Activated CD8-positive, alpha-beta memory T cell treated with anti-CD3 and anti-CD28 coated beads, Interleukin-2, amount 50 U/mL, for 24 hours (primary cell): ENCODE measurements around the gene CAPN1.

Experiments used
- DNase-seq: peaks from one replicate; pipeline ENCODE4 v3.0.0-alpha.2; 2020; ENCODE audit errors: extremely low read depth

The CAPN1 gene

DNA sequence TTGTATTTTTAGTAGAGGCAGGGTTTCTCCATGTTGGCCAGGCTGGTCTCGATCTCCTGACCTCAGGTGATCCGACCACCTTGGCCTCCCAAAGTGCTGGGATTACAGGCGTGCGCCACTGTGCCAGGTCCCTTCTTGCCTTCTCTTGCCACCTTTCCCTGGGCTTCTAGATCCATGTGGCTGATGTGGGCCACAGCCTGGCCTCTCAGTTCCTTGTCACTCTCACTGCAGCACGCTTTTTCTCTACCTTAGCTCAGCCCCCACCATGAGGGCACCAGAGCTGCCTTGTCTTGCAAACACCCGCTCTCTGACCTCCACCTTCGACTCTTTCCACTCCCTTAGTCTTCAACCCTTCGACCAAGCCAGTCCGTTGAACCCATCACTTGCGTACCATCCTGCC is 7.5 kb downstream of the CAPN1 start:
- no peak for DNase-seq

DNA sequence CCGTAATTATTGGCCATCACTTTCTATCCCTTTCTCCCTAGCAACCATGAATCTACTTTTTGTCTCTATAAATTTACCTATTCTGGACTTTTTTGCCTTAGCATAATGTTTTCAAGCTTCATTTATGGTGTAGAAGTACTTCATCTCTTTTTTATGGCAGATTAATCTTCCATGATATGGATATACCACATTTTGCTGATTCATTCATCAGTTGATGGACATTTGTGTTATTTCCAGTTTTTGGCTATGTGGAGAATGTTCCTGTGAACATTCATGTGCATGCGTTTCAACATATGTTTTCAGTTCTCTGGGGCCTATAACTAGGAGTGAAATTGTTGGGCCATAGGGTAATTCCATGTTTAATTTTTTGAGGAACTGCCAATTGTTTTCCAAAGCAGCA is 12.8 kb downstream of the CAPN1 start:
- DNase-seq, result no peak

DNA sequence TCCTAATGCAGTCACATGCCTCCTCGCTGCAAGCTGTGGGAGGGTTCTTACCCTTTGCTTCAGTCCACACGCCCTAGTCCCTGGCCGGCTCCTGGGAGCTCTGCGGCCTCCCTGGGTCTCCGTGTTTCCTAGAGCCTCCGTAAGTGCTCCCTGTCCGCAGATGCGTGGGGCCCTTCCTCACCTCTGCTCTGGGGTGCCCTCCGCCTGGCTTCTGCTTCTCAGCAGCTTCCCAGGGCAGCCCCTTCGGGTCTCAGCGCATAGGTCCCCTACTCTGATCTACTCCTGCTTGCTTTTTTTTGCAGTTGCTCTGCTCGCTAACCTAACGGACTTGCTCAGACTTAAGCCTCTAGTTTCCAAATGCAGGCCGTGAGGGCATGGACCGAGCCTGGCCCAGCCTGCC is 22.4 kb downstream of the CAPN1 start:
- no peak for DNase-seq

DNA sequence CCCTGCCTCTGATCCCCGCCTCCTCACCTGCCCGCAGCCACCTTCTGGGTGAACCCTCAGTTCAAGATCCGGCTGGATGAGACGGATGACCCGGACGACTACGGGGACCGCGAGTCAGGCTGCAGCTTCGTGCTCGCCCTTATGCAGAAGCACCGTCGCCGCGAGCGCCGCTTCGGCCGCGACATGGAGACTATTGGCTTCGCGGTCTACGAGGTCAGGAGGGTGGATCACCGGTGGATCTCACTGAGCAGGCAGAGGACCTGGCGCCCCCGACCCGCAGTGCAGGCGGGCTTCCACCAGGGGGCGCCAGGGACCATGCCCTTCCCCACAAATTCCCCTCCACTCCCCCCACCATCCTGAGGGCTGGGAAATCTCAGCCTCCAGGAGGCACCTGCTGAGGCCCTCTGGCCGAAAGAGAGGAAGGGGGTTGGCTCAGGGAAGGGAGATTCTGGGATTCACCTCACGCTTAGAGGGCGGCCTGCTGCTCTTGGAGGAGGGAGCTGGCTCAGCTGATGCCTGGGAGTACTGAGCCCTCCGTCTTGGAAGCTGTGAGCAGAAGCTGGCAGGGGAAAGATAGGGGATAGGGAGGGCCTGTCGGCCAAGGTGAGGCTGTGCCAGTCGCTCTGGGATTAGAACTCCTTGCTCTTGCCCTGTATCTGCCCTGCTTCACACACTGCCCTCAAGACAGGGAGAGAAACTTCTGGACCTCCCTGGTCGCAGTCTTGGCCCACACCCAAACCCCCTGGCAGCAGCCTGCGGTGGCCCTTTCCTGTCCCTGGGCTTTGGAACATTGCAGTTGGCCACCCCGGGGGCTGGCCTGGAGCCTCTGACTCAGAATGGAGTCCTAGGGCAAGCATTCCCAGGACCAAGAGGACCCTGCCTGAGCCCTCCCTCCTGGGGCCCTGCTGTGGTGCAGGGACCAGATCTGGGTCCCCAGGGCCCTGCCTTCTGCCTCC is 23.2 kb downstream of the CAPN1 start:
- DNase-seq, result no peak

DNA sequence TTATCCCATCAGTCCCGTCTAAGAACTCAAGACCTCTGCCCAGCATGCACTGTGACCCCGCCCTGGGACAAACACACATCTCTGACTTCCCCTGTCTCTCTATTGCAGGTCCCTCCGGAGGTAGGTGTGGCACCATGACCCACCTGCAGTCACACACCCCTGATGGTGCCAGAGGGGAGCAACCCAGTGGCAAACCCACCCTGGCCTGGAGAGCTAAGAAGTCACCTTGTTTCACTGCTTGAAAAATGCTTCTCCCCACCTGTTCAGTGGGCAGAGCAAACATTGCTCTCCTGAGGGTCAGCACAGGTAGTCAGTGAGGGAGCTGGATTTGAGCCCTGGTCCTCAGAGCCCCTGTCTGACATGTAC is 23.9 kb downstream of the CAPN1 start:
- no peak for DNase-seq

DNA sequence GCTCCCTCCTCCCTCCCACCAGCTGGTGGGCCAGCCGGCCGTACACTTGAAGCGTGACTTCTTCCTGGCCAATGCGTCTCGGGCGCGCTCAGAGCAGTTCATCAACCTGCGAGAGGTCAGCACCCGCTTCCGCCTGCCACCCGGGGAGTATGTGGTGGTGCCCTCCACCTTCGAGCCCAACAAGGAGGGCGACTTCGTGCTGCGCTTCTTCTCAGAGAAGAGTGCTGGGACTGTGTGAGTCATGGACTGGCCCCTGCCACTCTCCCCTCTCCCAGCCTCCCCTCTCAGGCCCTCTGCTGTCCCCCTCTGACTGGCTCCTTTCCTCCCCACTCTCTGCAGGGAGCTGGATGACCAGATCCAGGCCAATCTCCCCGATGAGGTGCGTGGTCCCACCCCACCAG is 24.7 kb downstream of the CAPN1 start:
- DNase-seq, result no peak

DNA sequence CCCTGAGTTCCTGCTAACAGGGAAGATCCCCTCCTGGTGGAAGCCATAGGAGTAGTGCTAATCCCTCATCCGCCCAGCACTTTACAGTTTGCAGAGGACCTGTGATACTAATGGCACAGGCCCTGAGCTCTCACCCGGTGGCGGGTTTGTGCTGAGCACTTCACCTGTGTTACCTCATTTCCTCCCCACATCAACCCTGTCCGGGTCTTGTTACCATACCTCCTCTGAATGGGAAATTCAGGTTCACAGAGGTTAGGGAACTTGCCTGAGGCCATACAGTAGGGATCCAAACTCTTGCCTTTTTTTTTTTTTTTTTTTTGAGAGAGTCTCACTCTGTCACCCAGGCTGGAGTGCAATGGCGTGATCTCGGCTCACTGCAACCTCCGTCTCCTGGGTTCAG is 25.2 kb downstream of the CAPN1 start:
- no peak for DNase-seq

DNA sequence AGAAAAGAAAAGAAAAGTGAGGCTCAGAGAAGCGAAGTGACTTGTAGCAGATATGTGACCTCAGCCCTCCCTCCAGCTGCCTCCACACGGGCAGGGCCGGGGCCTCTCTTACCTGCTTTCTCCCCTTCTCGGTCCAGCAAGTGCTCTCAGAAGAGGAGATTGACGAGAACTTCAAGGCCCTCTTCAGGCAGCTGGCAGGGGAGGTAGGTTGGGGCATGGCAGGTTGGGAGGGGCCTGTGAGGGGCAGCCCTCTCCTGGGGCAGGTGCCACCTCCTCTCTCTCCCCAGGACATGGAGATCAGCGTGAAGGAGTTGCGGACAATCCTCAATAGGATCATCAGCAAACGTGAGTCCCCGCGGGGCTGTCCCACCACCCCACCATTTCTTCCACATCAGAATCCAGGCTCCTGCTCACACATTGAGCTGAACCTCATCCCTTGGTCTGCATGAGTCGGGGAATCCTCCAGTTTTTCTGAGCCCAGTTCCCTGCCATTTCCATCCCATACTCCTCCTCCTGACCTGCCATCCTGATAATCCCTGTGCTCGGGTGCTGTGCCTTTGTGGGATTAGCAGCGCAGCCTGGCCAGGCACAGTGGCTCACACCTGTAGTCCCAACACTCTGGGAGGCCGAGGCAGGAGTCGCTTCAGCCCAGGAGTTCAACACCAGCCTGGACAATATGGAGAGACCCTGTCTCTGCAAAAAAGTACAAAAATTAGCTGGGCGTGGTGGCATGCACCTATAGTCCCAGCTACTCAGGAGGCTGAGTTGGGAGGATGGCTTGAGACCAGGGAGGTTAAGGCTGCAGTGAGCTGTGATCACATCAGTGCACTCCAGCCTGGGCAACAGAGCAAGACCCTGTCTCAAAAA is 26.4 kb downstream of the CAPN1 start:
- DNase-seq, result no peak

DNA sequence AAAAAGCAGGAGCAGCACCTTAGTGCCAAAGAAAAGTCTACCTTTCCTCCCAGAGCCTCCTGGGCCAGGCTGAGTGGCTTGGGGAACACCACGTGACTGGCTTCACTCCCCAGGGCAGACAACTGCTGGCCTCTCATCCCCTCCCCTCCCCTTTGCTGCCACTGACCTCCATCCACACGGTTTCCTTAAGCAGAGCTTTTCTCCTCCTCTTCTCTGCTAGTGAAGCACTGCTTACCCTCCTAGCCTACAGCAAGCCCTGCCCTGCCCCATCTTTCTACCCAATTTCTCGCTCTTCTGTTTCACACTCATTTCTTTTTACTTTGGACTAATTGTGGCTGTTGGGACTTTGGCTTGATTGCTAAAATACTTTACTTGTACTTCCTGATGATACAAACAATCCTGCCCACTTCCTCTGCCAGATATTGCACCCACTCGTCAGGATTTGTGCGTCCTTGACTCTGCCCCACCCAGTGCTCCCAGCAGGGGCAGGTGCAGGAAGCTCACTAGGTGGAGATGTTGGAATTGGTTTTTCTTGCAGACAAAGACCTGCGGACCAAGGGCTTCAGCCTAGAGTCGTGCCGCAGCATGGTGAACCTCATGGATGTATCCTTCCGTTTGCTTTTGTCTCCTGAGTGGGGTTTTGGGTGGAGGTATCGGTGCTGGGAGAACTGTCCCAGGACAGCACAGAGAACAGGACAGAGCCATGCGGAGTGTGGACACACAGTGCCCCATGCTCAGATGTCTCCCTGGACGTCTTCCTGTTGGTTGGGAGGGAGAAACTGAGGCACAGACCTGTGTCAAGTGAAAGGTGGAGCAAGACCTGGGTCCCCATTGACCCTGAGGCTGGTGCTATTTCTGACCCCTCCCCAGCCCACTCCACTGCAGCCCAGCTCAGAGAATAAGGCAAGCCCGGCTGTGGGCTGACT is 27.3 kb downstream of the CAPN1 start:
- no peak for DNase-seq

DNA sequence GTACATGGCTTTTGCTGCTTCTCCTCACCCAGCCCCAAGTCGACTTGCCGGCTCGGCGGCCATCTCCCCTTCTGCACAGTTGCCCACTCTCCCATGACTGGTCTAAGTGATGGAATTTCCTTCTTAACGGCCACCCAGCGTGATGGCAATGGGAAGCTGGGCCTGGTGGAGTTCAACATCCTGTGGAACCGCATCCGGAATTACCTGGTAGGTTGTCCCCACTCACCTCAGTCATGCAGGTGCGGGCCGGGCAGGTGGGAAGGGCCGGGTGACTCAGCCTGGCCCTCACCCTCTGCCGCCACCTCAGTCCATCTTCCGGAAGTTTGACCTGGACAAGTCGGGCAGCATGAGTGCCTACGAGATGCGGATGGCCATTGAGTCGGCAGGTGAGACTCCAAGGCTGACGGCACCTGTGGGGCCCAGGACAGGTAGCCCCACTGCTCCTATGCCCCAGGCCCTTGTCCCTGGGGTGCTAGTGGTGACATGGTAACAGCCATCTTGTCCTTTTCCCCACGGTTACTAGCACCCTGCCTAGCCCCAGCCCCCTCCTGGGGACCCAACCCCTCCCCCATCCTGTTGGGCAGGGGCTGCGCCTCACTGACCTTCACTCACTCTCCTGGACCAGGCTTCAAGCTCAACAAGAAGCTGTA is 28.1 kb downstream of the CAPN1 start:
- no peak for DNase-seq

DNA sequence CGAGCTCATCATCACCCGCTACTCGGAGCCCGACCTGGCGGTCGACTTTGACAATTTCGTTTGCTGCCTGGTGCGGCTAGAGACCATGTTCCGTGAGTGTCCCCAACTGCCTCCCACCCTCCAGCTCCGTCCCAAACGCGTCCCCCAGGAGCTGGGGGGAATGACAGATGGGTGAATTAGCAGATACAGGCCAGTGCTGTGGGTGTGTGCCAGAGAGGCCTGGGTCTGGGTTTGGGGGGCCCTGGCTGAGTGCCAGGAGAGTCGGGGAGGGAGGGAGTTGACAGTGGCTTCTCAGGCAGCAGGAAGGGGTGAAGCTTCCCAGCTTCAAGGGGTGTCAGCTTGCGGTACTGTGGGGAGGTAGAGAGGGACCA is 28.6 kb downstream of the CAPN1 start:
- no peak for DNase-seq

DNA sequence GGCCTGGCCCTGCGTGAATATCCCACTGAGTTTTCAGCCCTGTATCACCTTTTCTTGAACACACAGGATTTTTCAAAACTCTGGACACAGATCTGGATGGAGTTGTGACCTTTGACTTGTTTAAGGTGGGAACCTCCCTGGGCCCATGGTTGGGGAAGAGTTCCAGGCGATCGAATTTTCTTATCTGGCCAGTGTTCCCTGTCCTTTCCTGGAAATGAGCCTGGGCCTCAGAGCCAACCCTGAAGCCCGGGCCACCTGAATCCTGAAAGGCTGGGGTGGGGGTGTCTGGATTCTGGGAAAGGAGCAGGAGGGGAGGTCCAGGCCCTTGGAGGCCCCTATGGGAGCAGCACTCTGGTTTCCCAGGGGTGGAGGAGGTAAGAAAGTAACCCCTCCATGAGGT is 29.0 kb downstream of the CAPN1 start:
- DNase-seq, result no peak

DNA sequence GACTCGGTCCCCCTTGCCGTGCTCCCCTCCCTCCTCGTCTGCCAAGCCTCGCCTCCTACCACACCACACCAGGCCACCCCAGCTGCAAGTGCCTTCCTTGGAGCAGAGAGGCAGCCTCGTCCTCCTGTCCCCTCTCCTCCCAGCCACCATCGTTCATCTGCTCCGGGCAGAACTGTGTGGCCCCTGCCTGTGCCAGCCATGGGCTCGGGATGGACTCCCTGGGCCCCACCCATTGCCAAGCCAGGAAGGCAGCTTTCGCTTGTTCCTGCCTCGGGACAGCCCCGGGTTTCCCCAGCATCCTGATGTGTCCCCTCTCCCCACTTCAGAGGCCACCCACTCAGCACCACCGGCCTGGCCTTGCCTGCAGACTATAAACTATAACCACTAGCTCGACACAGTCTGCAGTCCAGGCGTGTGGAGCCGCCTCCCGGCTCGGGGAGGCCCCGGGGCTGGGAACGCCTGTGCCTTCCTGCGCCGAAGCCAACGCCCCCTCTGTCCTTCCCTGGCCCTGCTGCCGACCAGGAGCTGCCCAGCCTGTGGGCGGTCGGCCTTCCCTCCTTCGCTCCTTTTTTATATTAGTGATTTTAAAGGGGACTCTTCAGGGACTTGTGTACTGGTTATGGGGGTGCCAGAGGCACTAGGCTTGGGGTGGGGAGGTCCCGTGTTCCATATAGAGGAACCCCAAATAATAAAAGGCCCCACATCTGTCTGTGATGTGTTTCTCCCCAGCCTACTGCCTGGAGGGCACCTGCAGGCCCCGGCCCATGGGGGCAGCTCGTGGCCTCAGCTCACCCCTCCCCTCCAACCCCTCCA is 29.8 kb downstream of the CAPN1 start:
- DNase-seq, result no peak

DNA sequence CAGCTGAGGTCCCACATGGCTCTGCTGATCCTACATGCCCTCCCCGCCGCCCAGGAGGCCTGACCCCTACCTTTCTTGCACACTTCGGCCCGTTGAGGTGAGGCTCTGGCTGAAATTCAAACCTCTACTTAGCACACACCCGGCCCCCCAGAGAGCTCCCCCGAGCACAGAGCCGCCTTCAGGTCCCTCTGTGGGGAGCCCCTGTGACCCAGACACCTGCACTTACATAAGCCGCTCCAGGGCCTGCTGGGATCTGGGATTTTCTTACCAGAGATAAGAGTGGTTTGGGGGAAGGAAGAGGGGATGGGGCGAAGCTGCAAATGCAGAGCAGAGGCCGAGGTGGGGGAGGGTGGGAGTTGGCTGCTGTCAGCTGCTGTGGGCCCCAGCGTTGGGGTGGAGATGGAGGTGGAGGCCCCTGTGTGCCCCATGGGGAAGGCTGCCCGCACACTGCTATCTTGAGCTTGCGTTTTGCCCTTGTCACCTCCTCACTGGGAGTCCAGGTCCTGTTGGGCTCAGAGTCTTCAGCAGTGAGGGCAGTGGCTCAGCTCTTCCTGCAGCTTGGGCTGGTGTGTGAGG is 30.6 kb downstream of the CAPN1 start:
- DNase-seq, result no peak

DNA sequence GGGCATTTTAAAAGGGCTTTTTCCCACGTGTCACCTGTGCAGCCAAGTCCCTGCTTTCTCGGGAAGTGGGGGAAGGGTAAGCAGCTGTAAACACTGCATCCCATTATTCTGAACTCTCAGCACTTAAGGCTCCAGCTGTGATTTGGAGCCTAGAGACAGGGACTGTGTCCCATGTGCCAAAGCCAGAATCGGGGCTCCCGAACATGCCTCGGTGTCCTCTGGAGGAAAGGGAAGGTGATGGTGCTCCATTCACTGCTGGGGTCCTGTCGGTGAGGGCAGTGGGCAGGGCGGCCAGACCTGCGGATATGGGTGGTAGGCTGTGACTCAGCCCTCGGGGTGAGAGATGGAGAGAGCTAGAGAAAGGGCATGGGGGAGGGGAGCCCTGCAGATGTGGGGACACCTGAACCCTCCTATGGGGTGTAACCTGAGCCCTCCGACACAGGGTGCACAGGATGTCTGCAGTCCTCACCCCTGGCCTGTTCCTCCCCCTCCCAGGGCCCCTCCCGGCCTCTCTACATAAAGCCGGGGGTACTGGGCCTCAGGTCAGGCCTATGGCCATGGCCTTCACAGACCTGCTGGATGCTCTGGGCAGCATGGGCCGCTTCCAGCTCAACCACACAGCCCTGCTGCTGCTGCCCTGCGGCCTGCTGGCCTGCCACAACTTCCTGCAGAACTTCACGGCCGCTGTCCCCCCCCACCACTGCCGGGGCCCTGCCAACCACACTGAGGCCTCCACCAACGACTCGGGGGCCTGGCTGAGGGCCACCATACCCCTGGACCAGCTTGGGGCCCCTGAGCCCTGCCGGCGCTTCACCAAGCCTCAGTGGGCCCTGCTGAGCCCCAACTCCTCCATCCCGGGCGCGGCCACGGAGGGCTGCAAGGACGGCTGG is 31.8 kb downstream of the CAPN1 start:
- no peak for DNase-seq

DNA sequence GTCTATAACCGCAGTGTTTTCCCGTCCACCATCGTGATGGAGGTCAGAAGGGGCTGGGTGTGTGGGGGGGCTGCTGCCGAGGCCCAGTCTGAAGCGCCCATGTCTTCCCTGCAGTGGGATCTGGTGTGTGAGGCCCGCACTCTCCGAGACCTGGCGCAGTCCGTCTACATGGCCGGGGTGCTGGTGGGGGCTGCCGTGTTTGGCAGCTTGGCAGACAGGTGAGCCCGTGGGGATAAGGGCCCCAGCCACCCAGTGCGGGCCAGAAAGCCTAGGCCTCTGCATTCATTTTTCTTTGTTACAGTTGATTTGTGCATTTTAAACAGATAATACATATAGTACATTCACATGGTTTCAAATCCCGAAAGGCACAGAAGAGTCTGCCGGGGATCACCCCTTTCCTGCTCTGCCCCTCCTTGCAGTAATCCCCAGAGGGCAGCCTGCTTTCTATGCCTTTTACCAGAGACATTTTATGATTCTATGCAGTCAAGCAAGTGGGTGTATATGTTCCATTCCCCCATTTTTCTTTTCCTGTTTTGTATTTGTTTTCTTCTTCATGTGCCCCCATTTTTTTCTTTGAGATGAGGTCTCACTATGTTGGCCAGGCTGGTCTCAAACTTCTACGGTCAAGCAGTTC is 32.6 kb downstream of the CAPN1 start:
- DNase-seq, result no peak

DNA sequence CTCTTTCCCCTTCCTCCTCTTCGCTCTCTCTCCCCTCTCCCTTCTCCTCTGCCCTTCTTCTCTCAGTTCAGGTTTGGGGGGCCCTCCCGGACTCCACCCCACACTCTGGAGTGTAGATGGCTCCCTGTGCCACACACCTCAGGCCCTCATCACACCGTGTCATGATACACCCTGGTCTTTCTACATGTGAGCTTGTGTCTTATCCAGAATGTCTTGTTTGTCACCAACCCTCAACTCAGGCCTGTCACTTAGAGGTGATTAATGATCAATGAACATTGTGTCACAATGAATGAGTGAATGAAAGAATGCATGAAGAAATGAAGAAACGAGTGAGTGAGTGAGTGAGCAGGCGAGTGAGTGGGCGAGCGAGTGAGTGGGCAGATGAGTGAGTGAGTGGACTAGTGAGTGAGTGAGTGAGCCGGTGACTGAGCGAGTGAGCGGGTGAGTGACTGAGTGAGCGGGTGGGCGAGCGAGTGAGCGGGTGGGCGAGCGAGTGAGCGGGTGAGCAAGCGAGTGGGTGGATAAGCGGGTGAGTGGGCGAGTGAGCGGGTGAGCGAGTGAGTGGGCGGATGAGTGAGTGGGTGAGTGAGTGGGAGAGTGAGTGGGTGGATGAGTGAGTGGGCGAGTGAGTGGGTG is 33.8 kb downstream of the CAPN1 start:
- no peak for DNase-seq

DNA sequence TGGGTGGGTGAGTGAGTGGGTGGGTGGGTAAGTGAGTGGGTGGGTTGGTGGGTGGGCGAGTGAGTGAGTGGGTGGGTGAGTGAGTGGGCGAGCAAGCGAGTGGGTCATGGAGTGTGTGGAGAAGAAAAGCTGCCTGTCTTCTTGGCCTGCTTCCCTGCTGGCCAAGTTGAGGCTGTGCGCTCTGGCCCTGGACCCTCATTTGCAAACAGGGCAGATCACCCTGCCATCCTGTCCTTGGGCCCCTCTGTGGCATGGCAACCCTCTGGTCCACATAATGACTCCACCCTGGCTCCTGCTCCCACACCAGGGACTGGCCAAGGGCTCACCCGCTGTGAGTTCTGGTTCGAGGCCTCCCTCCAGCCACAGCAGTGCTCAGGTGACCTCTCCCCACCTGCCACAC is 35.1 kb downstream of the CAPN1 start:
- DNase-seq, result no peak
